K562 (cell line): ENCODE results near the gene TSSK2. TPM values are rescaled to one million over a fixed set of nuclear protein-coding genes. Genes with fewer than 3 reads are reported as not detected.

Source experiments
- BCOR ChIP-seq: fragments of 450-650 bp; IDR thresholded peaks from 2 replicates; pipeline ENCODE4 v1.6.1; 2016
- CHD7 ChIP-seq: fragments of 200-600 bp; sonication (generic); IDR thresholded peaks from one replicate; pipeline ENCODE4 v1.6.1; 2012; ENCODE audit warnings: mild to moderate bottlenecking, low read depth, low read length, inconsistent platforms
- L3MBTL2 ChIP-seq: fragments of 450-650 bp; IDR thresholded peaks from 2 replicates; pipeline ENCODE4 v1.6.1; 2016; ENCODE audit warnings: mild to moderate bottlenecking, moderate library complexity
- LCOR ChIP-seq: sonication (generic); formaldehyde crosslinking; IDR thresholded peaks from 2 replicates; pipeline ENCODE4 v1.8.0; 2022; ENCODE audit warnings: mild to moderate bottlenecking, missing genetic modification reagents
- PHF8 ChIP-seq: fragments of 200-600 bp; sonication (generic); IDR thresholded peaks from 2 replicates; pipeline ENCODE4 v1.6.1; 2012; ENCODE audit warnings: mixed run types, mild to moderate bottlenecking, inconsistent platforms, low read length, moderate library complexity, borderline replicate concordance
- REST ChIP-seq, 2 experiments: fragments of 450-650 bp; formaldehyde crosslinking in 1 of 2; IDR thresholded peaks; 2 replicates each; pipeline versions ENCODE4 v1.4.0 to v1.6.1; 2014 to 2020; ENCODE audit warnings: mild to moderate bottlenecking in 2 of 2, borderline replicate concordance in 1 of 2, low read depth in 1 of 2
- polyA plus RNA-seq, 8 experiments: library from polyadenylated mRNA; depleted of rRNA in 4 of 8; stranded (reverse) in 5 of 8; unstranded in 3 of 8; fragments of >200 nt; fragmentation: Nextera tagmentation in 2 of 8; fragmentation: Illumina TruSeq in 1 of 8; extraction: Ambion mirVana in 2 of 8; extraction: Trizol in 1 of 8; gene quantifications; 2 replicates each; pipeline versions ENCODE4 v1.2.1 to v1.2.3, GENCODE V29; 2011 to 2014; ENCODE audit warnings: inconsistent platforms in 1 of 8, missing spikeins in 1 of 8
- total RNA-seq, 7 experiments: library from RNA; depleted of rRNA in 6 of 7; stranded (reverse); fragments of >200 nt in 6 of 7; fragmentation: Illumina TruSeq in 2 of 7; extraction: Trizol in 2 of 7; gene quantifications; 2 replicates each; pipeline versions ENCODE4 v1.2.1 to v1.2.3, GENCODE V29; 2011 to 2021; ENCODE audit warnings: low replicate concordance in 1 of 7

The TSSK2 gene
- total and polyA plus RNA-seq, 9 of the 15 experiments (the other 6 are each of a cell fraction or from before 2014, with no cell fraction given): 0.04 TPM; not detected in 8

GRCh38 chr22:19146215-19146968, 15.3 kb downstream of the TSSK2 start (continued):
- TF ChIP-seq PHF8 (peak; percentile 10; the same call in 1 of the 2 replicates), CHD7 (no peak), LCOR (CRISPR knock-in tag) (no peak), L3MBTL2 (peak; percentile 56), BCOR (0 out of 2 replicates have a peak, but pooled peaks have one; percentile 16), REST (IDR thresholded peaks at IDR 0.05; ENCODE audit: borderline replicate concordance) (no peak), REST (CRISPR knock-in tag; IDR thresholded peaks at IDR 0.05; ENCODE audit: low read depth) (no peak)
